Astrocyte (in vitro differentiated cells and primary cell): Measurements from ENCODE around the gene LGALS9B. TPM values are rescaled to one million over a fixed set of nuclear protein-coding genes. Genes with fewer than 3 reads are reported as not detected.
"Not testable (repeated sequence)": the region's sequence is repeated elsewhere in the genome, so short reads cannot be mapped to it uniquely, and the experiment has no call there.

Source experiments
- DNase-seq: peaks from one replicate; pipeline ENCODE4 v3.0.0-alpha.2; 2010; ENCODE audit warnings: low read depth
- FAIRE-seq: peaks from 2 replicates; lab custom pipeline; 2011; peaks lifted over from hg19 to GRCh38; lab: Jason Lieb, UNC
- H2AFZ ChIP-seq: 2 replicates; pipeline ENCODE4 v1.6.0; 2012; ENCODE audit warnings: low read depth, low read length, inconsistent platforms
- H3K27ac ChIP-seq: 2 replicates; pipeline ENCODE4 v1.5.1; 2011; ENCODE audit warnings: low read depth, low read length, inconsistent platforms
- H3K27me3 ChIP-seq: 2 replicates; pipeline ENCODE4 v1.6.0; 2011; ENCODE audit warnings: low read length, inconsistent platforms; ENCODE audit not compliant: insufficient read depth
- H3K36me3 ChIP-seq: 2 replicates; pipeline ENCODE4 v1.5.1; 2011; ENCODE audit warnings: low read length, inconsistent platforms; ENCODE audit not compliant: insufficient read depth
- H3K4me1 ChIP-seq: 2 replicates; pipeline ENCODE4 v1.5.1; 2011; ENCODE audit warnings: low read length, inconsistent platforms; ENCODE audit not compliant: insufficient read depth
- H3K4me2 ChIP-seq: 2 replicates; pipeline ENCODE4 v1.6.0; 2012; ENCODE audit warnings: low read length, inconsistent platforms
- H3K4me3 ChIP-seq: 2 replicates; pipeline ENCODE4 v1.5.1; 2011; ENCODE audit warnings: low read depth, mild to moderate bottlenecking, low read length, inconsistent platforms; ENCODE audit not compliant: insufficient read depth
- H3K79me2 ChIP-seq: 2 replicates; pipeline ENCODE4 v1.6.0; 2012; ENCODE audit warnings: mild to moderate bottlenecking, low read length, inconsistent platforms; ENCODE audit not compliant: insufficient read depth
- H3K9ac ChIP-seq: 2 replicates; pipeline ENCODE4 v1.6.0; 2012; ENCODE audit warnings: mild to moderate bottlenecking, low read length, inconsistent platforms
- H3K9me3 ChIP-seq: 2 replicates; pipeline ENCODE4 v1.5.1; 2012; ENCODE audit warnings: low read depth, mild to moderate bottlenecking, low read length, inconsistent platforms; ENCODE audit not compliant: insufficient read depth
- H4K20me1 ChIP-seq: 2 replicates; pipeline ENCODE4 v1.6.0; 2012; ENCODE audit warnings: low read length, inconsistent platforms; ENCODE audit not compliant: insufficient read depth
- H3K27ac Mint-ChIP-seq: one replicate; pipeline ENCODE4 v1.8.0; 2021; ENCODE audit warnings: mild to moderate bottlenecking, mixed read lengths; ENCODE audit not compliant: unreplicated experiment
- H3K27me3 Mint-ChIP-seq: one replicate; pipeline ENCODE4 v1.8.0; 2021; ENCODE audit warnings: low read depth, mixed read lengths; ENCODE audit not compliant: unreplicated experiment
- H3K36me3 Mint-ChIP-seq: one replicate; pipeline ENCODE4 v1.8.0; 2021; ENCODE audit warnings: low read depth, mixed read lengths; ENCODE audit not compliant: unreplicated experiment
- H3K4me1 Mint-ChIP-seq: one replicate; pipeline ENCODE4 v1.8.0; 2021; ENCODE audit warnings: low read depth, mixed read lengths; ENCODE audit not compliant: unreplicated experiment
- H3K4me3 Mint-ChIP-seq: one replicate; pipeline ENCODE4 v1.8.0; 2021; ENCODE audit warnings: mild to moderate bottlenecking, moderate library complexity, mixed read lengths; ENCODE audit not compliant: unreplicated experiment
- H3K9me3 Mint-ChIP-seq: one replicate; pipeline ENCODE4 v1.8.0; 2021; ENCODE audit warnings: mild to moderate bottlenecking, mixed read lengths; ENCODE audit not compliant: unreplicated experiment
- total RNA-seq: library from RNA; stranded (reverse); gene quantifications from 2 replicates; pipeline ENCODE4 v1.2.1, GENCODE V29; 2021

Gene LGALS9B
- total RNA-seq, 1 donor from 2014 or later, result not detected

DNA sequence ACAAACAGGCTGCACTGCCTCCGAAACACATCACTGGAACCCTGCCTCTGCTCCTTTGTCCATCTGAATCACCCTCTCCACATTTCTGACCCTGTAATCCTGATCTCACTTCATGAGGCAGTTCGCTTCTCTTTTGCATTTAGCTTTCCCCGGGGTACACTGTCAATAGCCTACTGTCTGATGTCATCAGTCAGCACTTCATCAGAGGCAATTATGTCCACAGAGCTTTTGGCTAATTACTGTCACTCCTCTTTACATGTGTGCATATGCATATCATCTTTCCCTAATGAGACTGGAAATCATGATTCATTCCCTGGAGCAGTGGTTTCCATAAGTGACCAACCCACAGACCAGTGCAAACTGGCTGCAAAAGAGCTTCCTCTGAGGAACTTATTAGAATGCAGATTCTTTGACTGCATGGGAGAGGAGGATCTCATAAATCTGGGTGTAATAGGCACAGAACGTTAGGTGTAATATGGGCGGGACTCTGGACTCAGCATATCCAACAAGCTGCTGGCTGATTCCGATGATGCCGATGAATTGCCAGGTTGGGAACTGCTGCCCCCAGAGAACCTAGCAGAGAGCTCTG lies 49.8 kb downstream of the LGALS9B start:
- H3K36me3 ChIP-seq, H3K27me3 ChIP-seq, H3K9me3 ChIP-seq, H3K79me2 ChIP-seq, H3K9me3 Mint-ChIP-seq, H3K4me3 ChIP-seq, H3K27me3 Mint-ChIP-seq, H3K4me1 Mint-ChIP-seq, H3K9ac ChIP-seq, H3K4me3 Mint-ChIP-seq, DNase-seq, H2AFZ ChIP-seq, H3K4me1 ChIP-seq, H3K27ac Mint-ChIP-seq, H3K36me3 Mint-ChIP-seq, H3K4me2 ChIP-seq, FAIRE-seq, H3K27ac ChIP-seq, H4K20me1 ChIP-seq: not testable (repeated sequence)

DNA sequence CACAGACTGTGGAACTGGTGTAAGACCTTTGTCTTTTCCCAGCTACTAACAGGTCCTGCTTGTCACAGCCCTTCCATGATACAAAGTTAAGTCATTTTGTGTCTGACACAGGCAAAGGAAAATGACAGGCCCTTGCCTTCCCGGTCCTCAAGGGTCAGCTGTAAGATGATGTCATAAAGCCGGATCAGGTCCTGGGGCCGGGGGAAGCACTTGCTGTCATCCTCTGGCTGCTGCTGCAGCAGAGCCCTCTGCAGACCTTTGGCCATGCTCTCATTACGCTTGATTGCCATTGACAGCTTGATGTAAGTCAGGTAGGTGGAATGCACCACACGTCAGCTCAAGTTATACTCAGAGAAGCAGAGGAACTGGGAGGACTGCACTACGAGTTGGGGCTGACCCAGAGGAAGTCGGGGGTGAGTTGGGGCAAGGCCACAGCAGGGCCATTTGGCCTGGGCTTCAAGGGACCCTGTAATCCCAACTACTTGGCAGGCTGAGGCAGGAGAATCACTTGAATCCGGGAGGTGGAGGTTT lies 50.9 kb downstream of the LGALS9B start:
- H3K36me3 Mint-ChIP-seq, H3K36me3 ChIP-seq, H3K4me1 ChIP-seq, H3K27ac Mint-ChIP-seq, H3K4me2 ChIP-seq, H4K20me1 ChIP-seq, H3K9me3 Mint-ChIP-seq, H2AFZ ChIP-seq, H3K4me3 Mint-ChIP-seq, H3K4me3 ChIP-seq, H3K4me1 Mint-ChIP-seq, H3K27me3 Mint-ChIP-seq, H3K27ac ChIP-seq, H3K79me2 ChIP-seq, H3K27me3 ChIP-seq, H3K9ac ChIP-seq, FAIRE-seq, H3K9me3 ChIP-seq, DNase-seq: not testable (repeated sequence)

GRCh38 chr17:20415479-20415878 lies 51.9 kb downstream of the LGALS9B start:
- not testable (repeated sequence) for H3K9me3 Mint-ChIP-seq, H3K27me3 ChIP-seq, H3K4me3 Mint-ChIP-seq, H3K27ac Mint-ChIP-seq, DNase-seq, H3K4me1 Mint-ChIP-seq, H2AFZ ChIP-seq, H3K36me3 Mint-ChIP-seq, FAIRE-seq, H3K36me3 ChIP-seq, H4K20me1 ChIP-seq, H3K27me3 Mint-ChIP-seq, H3K9me3 ChIP-seq, H3K4me3 ChIP-seq, H3K9ac ChIP-seq, H3K4me2 ChIP-seq, H3K79me2 ChIP-seq, H3K27ac ChIP-seq, H3K4me1 ChIP-seq

GRCh38 chr17:20401306-20402022 lies 65.9 kb downstream of the LGALS9B start:
- H3K27ac Mint-ChIP-seq, H3K36me3 Mint-ChIP-seq, H3K9ac ChIP-seq, H3K27me3 Mint-ChIP-seq, H3K4me1 Mint-ChIP-seq, H3K4me3 Mint-ChIP-seq, H3K4me1 ChIP-seq, H3K9me3 Mint-ChIP-seq, H3K4me3 ChIP-seq, H3K27ac ChIP-seq, H4K20me1 ChIP-seq, FAIRE-seq, H2AFZ ChIP-seq, H3K36me3 ChIP-seq, H3K9me3 ChIP-seq, H3K79me2 ChIP-seq, H3K27me3 ChIP-seq, H3K4me2 ChIP-seq: not testable (repeated sequence)
- DNase-seq, result peak; percentile 49

DNA sequence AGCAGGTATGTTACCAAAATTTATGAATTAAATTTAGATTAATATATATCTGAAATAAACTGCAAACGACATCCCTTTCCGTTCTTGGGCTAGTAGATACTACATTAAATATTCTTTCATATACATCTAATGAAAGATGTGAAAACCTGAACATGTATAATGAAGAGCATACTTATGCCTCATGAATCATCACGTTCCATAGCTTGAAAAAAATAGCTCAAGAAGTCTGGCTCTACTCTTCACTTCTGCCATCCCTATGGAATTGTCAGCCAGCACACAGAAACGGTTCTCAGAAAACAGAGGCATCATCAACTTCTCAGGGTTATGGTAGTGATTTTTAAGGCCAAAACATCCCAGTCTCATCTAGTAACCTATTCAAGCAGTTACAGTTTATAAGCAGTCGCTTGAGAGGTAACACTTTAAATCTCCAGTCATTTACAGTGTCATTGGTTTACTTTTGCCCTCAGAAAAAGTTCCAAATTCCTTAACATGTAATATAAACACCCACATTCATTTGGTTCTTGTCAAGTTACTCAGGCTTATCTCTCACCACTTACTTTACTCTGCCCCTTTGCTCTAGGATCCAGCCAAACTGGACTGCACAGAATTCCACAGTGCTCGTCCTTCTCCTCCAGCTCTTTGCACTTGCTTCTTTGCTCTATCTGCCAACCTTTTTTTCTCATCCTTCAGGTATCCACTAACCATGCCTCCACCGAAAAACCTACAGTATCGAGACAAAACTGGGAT lies 66.6 kb downstream of the LGALS9B start:
- not testable (repeated sequence) for H3K9me3 ChIP-seq, H3K4me3 Mint-ChIP-seq, H3K9me3 Mint-ChIP-seq, H4K20me1 ChIP-seq, H3K4me1 ChIP-seq, H3K79me2 ChIP-seq, H3K4me3 ChIP-seq, H3K27me3 ChIP-seq, H3K36me3 ChIP-seq, H3K27ac Mint-ChIP-seq, FAIRE-seq, H3K27ac ChIP-seq, H3K9ac ChIP-seq, H3K4me1 Mint-ChIP-seq, DNase-seq, H2AFZ ChIP-seq, H3K36me3 Mint-ChIP-seq, H3K27me3 Mint-ChIP-seq, H3K4me2 ChIP-seq
